Left lung (tissue), 10 donors: Measurements from ENCODE around the gene VGF. TPM values are rescaled to one million over a fixed set of nuclear protein-coding genes. Genes with fewer than 3 reads are reported as not detected.
"Not testable (repeated sequence)": the region's sequence is repeated elsewhere in the genome, so short reads cannot be mapped to it uniquely, and the experiment has no call there.

ENCODE experiments used
- ATAC-seq: fragments of 200-7000 bp; cut with Tn5 transposase; one replicate; pipeline ENCODE4 v1.9.1; 2020; ENCODE audit warnings: moderate library complexity
- DNase-seq, 4 donors: peaks; one replicate each; pipeline ENCODE4 v3.0.0-alpha.2; 2013 to 2020
- H3K27ac ChIP-seq, 2 donors: fragments of 200-600 bp; sonication (generic) in 1 of 2; one replicate each; pipeline versions ENCODE4 v1.5.0 to v1.8.0; 2020 to 2021
- H3K27me3 ChIP-seq, 2 donors: fragments of 200-600 bp; sonication (generic) in 1 of 2; one replicate each; pipeline versions ENCODE4 v1.5.0 to v1.8.0; 2020 to 2021
- H3K36me3 ChIP-seq, 2 donors: fragments of 200-600 bp; sonication (generic) in 1 of 2; one replicate each; pipeline versions ENCODE4 v1.5.0 to v1.8.0; 2020 to 2021
- H3K4me1 ChIP-seq, 2 donors: fragments of 200-600 bp; one replicate each; pipeline ENCODE4 v1.8.0; 2021
- H3K4me3 ChIP-seq, 2 donors: fragments of 200-600 bp; sonication (generic) in 1 of 2; one replicate each; pipeline versions ENCODE4 v1.5.0 to v1.8.0; 2020 to 2021; ENCODE audit warnings: mild to moderate bottlenecking in 1 of 2
- H3K9me3 ChIP-seq, 2 donors: fragments of 200-600 bp; sonication (generic) in 1 of 2; one replicate each; pipeline versions ENCODE4 v1.5.0 to v1.8.0; 2020 to 2021
- intact Hi-C, 2 donors: fragments of 100-400 bp; cut with DNase I; formaldehyde crosslinking; loops; one replicate each; pipeline versions ENCODE4 v1.11.2 to v1.14.2; 2022
- polyA plus RNA-seq, 6 donors: library from polyadenylated mRNA; unstranded; fragments of 120-200 nt; gene quantifications; one replicate each; pipeline ENCODE4 v1.2.1, GENCODE V29; 2013; ENCODE audit not compliant: insufficient read length in 6 of 6
- total RNA-seq, 2 donors: library from RNA; stranded (reverse); fragmentation: NEBNext Ultra II Directional; extraction: Animal tissue kit (Norgen Biotek cat#: 25700); gene quantifications; one replicate each; pipeline ENCODE4 v1.2.1, GENCODE V29; 2021
- TF ChIP-seq, protein P1 (sequence below), 2 donors: fragments of 200-600 bp; sonication (generic) in 1 of 2; IDR thresholded peaks; one replicate each; pipeline versions ENCODE4 v1.5.0 to v1.8.0; 2021; ENCODE audit warnings: antibody characterized with exemption in 2 of 2
- donor health status: DM: no; HTN: yes; CAD: no.
- donor health status: DM: no; HTN: no; CAD: no.

The VGF gene
- total and polyA plus RNA-seq, 8 donors = 0.82 to 1.4 (median 0.95) TPM; not detected in 2

DNA sequence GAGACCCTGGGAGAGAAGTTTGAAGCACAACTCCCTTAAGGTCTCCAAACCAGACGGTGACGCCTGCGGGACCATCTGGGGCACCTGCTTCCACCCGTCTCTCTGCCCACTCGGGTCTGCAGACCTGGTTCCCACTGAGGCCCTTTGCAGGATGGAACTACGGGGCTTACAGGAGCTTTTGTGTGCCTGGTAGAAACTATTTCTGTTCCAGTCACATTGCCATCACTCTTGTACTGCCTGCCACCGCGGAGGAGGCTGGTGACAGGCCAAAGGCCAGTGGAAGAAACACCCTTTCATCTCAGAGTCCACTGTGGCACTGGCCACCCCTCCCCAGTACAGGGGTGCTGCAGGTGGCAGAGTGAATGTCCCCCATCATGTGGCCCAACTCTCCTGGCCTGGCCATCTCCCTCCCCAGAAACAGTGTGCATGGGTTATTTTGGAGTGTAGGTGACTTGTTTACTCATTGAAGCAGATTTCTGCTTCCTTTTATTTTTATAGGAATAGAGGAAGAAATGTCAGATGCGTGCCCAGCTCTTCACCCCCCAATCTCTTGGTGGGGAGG is 27.6 kb downstream of the VGF start:
- peak overlapping the region in 1 of 2 donors; percentile 2 for H3K4me3 ChIP-seq
- DNase-seq = no peak
- H3K4me1 ChIP-seq = peaks cover 7 to 64% of the 10 kb centered on the region in 2 donors
- TF ChIP-seq, protein P1, sequence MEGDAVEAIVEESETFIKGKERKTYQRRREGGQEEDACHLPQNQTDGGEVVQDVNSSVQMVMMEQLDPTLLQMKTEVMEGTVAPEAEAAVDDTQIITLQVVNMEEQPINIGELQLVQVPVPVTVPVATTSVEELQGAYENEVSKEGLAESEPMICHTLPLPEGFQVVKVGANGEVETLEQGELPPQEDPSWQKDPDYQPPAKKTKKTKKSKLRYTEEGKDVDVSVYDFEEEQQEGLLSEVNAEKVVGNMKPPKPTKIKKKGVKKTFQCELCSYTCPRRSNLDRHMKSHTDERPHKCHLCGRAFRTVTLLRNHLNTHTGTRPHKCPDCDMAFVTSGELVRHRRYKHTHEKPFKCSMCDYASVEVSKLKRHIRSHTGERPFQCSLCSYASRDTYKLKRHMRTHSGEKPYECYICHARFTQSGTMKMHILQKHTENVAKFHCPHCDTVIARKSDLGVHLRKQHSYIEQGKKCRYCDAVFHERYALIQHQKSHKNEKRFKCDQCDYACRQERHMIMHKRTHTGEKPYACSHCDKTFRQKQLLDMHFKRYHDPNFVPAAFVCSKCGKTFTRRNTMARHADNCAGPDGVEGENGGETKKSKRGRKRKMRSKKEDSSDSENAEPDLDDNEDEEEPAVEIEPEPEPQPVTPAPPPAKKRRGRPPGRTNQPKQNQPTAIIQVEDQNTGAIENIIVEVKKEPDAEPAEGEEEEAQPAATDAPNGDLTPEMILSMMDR (IDR thresholded peaks at IDR 0.05) = no peak
- H3K27ac ChIP-seq = peak overlapping the region; percentile 51 to 85
- no peaks in the 10 kb centered on the region for H3K27me3 ChIP-seq
- no peaks in the 10 kb centered on the region for H3K9me3 ChIP-seq
- H3K36me3 ChIP-seq = peaks cover 0 to 19% of the 10 kb centered on the region in 2 donors
- peak; percentile 7 for ATAC-seq
- intact Hi-C loops = loop anchor here (5.0 to 10.0 kb wide), 2 partner anchors 40 to 53 kb away; partner anchors contain the start of gene TRIM56 (in 1 of the 2)

GRCh38 chr7:101134399-101134980 is 30.9 kb downstream of the VGF start:
- TF ChIP-seq, protein P1 (IDR thresholded peaks at IDR 0.05) = no peak
- DNase-seq = no peak

GRCh38 chr7:101133621-101134398 is 31.6 kb downstream of the VGF start:
- DNase-seq = no peak
- peaks cover 0 to 41% of the 10 kb centered on the region in 2 donors for H3K36me3 ChIP-seq

More at GRCh38 chr7:101134399-101134980, 30.9 kb downstream of the VGF start:
- Histone ChIP-seq H3K4me1 (peaks cover 7 to 60% of the 10 kb centered on the region in 2 donors), H3K27ac (peak overlapping the region in 1 of 2 donors; percentile 13), H3K4me3 (no peak overlapping the region), H3K27me3 (no peaks in the 10 kb centered on the region), H3K9me3 (no peaks in the 10 kb centered on the region), H3K36me3 (peaks cover 0 to 41% of the 10 kb centered on the region in 2 donors)
- ATAC-seq = no peak
- intact Hi-C loops = loop anchor here in 1 of 2 donors (10.0 kb wide), 1 partner anchor 50 kb away; the partner anchor contains the start of gene TRIM56

GRCh38 chr7:101132626-101133600 is 32.5 kb downstream of the VGF start:
- ATAC-seq, H3K27me3 ChIP-seq, H3K4me3 ChIP-seq, H3K27ac ChIP-seq, H3K9me3 ChIP-seq, DNase-seq: not testable (repeated sequence)
- intact Hi-C loops = loop anchor here in 1 of 2 donors (10.0 kb wide), 1 partner anchor 48 kb away; the partner anchor contains the start of gene TRIM56
- peaks cover 4 to 51% of the 10 kb centered on the region in 2 donors for H3K4me1 ChIP-seq
- H3K36me3 ChIP-seq = peaks cover 0 to 41% of the 10 kb centered on the region in 2 donors

More at GRCh38 chr7:101133621-101134398, 31.6 kb downstream of the VGF start:
- H3K27me3 ChIP-seq = no peaks in the 10 kb centered on the region
- intact Hi-C loops = loop anchor here in 1 of 2 donors (10.0 kb wide), 1 partner anchor 49 kb away; the partner anchor contains the start of gene TRIM56
- no peak for ATAC-seq
- H3K4me3 ChIP-seq = no peak overlapping the region
- no peaks in the 10 kb centered on the region for H3K9me3 ChIP-seq
- TF ChIP-seq, protein P1 (IDR thresholded peaks at IDR 0.05) = no peak
- H3K4me1 ChIP-seq = peaks cover 7 to 55% of the 10 kb centered on the region in 2 donors
- H3K27ac ChIP-seq = peak overlapping the region in 1 of 2 donors; percentile 13
